OCI-LY1 (cell line): Measurements from ENCODE around the gene VWA3B.

Experiments
- H2AFZ ChIP-seq: fragments of 200-600 bp; sonication (generic), shearing (Covaris generic); 2 replicates; pipeline ENCODE4 v1.6.0; 2014; ENCODE audit warnings: antibody characterized with exemption, mild to moderate bottlenecking, low read length
- H3F3A ChIP-seq: fragments of 200-600 bp; sonication (generic), shearing (Covaris generic); 2 replicates; pipeline ENCODE4 v1.6.0; 2014; ENCODE audit warnings: mild to moderate bottlenecking, antibody characterized with exemption, low read length, moderate library complexity; ENCODE audit not compliant: insufficient read depth
- H3K27ac ChIP-seq: fragments of 200-600 bp; sonication (generic); 2 replicates; pipeline ENCODE4 v1.5.1; 2014; ENCODE audit warnings: low read length, mixed run types, mild to moderate bottlenecking, low read depth; ENCODE audit not compliant: poor library complexity, severe bottlenecking
- H3K27me3 ChIP-seq: fragments of 200-600 bp; sonication (generic); 2 replicates; pipeline ENCODE4 v1.6.0; 2014; ENCODE audit warnings: antibody characterized with exemption, mild to moderate bottlenecking, low read length, moderate library complexity; ENCODE audit not compliant: insufficient read depth
- H3K36me3 ChIP-seq: fragments of 200-600 bp; sonication (generic); 2 replicates; pipeline ENCODE4 v1.6.1; 2014; ENCODE audit warnings: mild to moderate bottlenecking, antibody characterized with exemption, low read length, moderate library complexity, mixed read lengths; ENCODE audit not compliant: insufficient read depth
- H3K4me1 ChIP-seq: fragments of 200-600 bp; sonication (generic); 2 replicates; pipeline ENCODE4 v1.5.1; 2014; ENCODE audit warnings: mild to moderate bottlenecking, low read length, moderate library complexity; ENCODE audit not compliant: insufficient read depth, severe bottlenecking
- H3K4me2 ChIP-seq: fragments of 200-600 bp; sonication (generic), shearing (Covaris generic); 2 replicates; pipeline ENCODE4 v1.6.1; 2014; ENCODE audit warnings: low read length
- H3K4me3 ChIP-seq: fragments of 200-600 bp; sonication (generic); 2 replicates; pipeline ENCODE4 v1.5.1; 2014; ENCODE audit warnings: low read length, low read depth, mild to moderate bottlenecking, mixed read lengths; ENCODE audit not compliant: poor library complexity, severe bottlenecking
- H3K79me2 ChIP-seq: fragments of 200-600 bp; shearing (Covaris generic); 2 replicates; pipeline ENCODE4 v1.6.1; 2016; ENCODE audit warnings: mixed run types, low read length, mixed read lengths; ENCODE audit not compliant: insufficient read depth
- H3K9ac ChIP-seq: fragments of 200-600 bp; sonication (generic), shearing (Covaris generic); 2 replicates; pipeline ENCODE4 v1.6.1; 2014; ENCODE audit warnings: mild to moderate bottlenecking, low read length, mixed read lengths
- H3K9me2 ChIP-seq: fragments of 200-600 bp; sonication (generic), shearing (Covaris generic); 2 replicates; pipeline ENCODE4 v1.6.1; 2014; ENCODE audit warnings: low read depth, mild to moderate bottlenecking, low read length, mixed read lengths
- H3K9me3 ChIP-seq: fragments of 200-600 bp; shearing (Covaris generic); 2 replicates; pipeline ENCODE4 v1.6.1; 2014; ENCODE audit warnings: low read length, mixed read lengths
- H4K20me1 ChIP-seq: fragments of 200-600 bp; sonication (generic), shearing (Covaris generic); 2 replicates; pipeline ENCODE4 v1.6.0; 2016; ENCODE audit warnings: mild to moderate bottlenecking, low read length; ENCODE audit not compliant: insufficient read depth
- EZH2 ChIP-seq: fragments of 200-600 bp; sonication (generic), shearing (Covaris generic); IDR thresholded peaks from 2 replicates; pipeline ENCODE4 v1.8.0; 2017; ENCODE audit warnings: borderline replicate concordance, mixed run types, mild to moderate bottlenecking, antibody characterized with exemption, low read length, moderate library complexity, mixed read lengths
- TF ChIP-seq, protein P1 (sequence below): fragments of 200-600 bp; sonication (generic), shearing (Covaris generic); IDR thresholded peaks from 2 replicates; pipeline ENCODE4 v1.5.1; 2017; ENCODE audit warnings: mild to moderate bottlenecking, antibody characterized with exemption, low read length, moderate library complexity, mixed read lengths

The VWA3B gene

GRCh38 chr2:98245491-98245890 is 158.5 kb downstream of the VWA3B start:
- no peak overlapping the region for H2AFZ ChIP-seq
- TF ChIP-seq EZH2, result no peak
- TF ChIP-seq, protein P1, sequence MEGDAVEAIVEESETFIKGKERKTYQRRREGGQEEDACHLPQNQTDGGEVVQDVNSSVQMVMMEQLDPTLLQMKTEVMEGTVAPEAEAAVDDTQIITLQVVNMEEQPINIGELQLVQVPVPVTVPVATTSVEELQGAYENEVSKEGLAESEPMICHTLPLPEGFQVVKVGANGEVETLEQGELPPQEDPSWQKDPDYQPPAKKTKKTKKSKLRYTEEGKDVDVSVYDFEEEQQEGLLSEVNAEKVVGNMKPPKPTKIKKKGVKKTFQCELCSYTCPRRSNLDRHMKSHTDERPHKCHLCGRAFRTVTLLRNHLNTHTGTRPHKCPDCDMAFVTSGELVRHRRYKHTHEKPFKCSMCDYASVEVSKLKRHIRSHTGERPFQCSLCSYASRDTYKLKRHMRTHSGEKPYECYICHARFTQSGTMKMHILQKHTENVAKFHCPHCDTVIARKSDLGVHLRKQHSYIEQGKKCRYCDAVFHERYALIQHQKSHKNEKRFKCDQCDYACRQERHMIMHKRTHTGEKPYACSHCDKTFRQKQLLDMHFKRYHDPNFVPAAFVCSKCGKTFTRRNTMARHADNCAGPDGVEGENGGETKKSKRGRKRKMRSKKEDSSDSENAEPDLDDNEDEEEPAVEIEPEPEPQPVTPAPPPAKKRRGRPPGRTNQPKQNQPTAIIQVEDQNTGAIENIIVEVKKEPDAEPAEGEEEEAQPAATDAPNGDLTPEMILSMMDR, result no peak
- no peak overlapping the region for H3K9ac ChIP-seq
- no peaks in the 10 kb centered on the region for H3K79me2 ChIP-seq
- H4K20me1 ChIP-seq, result no peaks in the 10 kb centered on the region
- H3K9me3 ChIP-seq, result 0 out of 2 replicates have a peak, but pooled peaks cover 2% of the 10 kb centered on the region
- H3K4me2 ChIP-seq, result no peak overlapping the region
- H3K9me2 ChIP-seq, result no peaks in the 10 kb centered on the region
- H3K4me3 ChIP-seq, result no peak overlapping the region
- H3K36me3 ChIP-seq, result no peaks in the 10 kb centered on the region
- no peaks in the 10 kb centered on the region for H3F3A ChIP-seq
- no peaks in the 10 kb centered on the region for H3K4me1 ChIP-seq
- H3K27me3 ChIP-seq, result no peaks in the 10 kb centered on the region
- H3K27ac ChIP-seq, result no peak overlapping the region

GRCh38 chr2:98247383-98247782 is 160.4 kb downstream of the VWA3B start:
- Histone ChIP-seq H3K4me2 (no peak overlapping the region), H3K4me3 (no peak overlapping the region), H2AFZ (no peak overlapping the region), H3K27me3 (no peaks in the 10 kb centered on the region), H3K36me3 (no peaks in the 10 kb centered on the region), H3K9ac (no peak overlapping the region), H3K4me1 (no peaks in the 10 kb centered on the region), H3K27ac (no peak overlapping the region), H3K9me3 (0 out of 2 replicates have a peak, but pooled peaks cover 2% of the 10 kb centered on the region), H4K20me1 (no peaks in the 10 kb centered on the region), H3F3A (no peaks in the 10 kb centered on the region), H3K79me2 (no peaks in the 10 kb centered on the region), H3K9me2 (no peaks in the 10 kb centered on the region)
- TF ChIP-seq, protein P1, result no peak
- TF ChIP-seq EZH2, result no peak

DNA sequence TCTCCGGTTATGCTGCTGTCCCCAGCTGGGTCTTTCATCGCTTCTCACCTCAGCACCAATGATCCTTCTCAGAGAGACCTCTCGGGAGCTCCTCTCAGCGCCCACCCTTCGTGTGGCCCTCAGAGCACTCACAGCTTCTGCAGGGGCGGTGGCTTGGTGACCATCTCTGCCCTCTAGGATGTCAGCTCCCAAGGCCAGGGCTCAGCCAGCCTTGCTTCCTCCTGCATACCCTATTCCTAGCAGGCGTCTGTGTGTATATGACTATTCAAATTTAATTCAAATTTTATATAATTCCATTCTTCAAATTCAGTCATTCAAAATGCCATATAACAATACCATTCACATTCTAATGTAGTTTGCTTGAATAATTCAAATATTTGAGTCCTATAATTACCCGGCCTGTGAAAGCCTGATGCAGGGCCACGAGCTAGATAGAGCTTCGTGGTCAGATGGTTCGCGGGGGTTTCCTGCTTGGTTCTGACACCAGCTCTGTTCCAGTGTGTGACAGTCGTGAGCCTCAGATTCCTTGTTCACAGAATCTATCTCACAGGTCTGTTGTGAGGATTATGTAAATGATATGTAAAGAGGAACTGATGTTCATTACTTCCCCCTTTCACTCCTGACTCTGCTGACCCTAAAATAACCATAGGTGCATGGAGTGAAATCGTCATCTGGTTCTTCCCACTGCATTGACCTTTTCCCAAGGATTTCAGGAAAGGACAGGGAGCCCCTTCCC is 165.2 kb downstream of the VWA3B start:
- Histone ChIP-seq H3F3A (no peaks in the 10 kb centered on the region), H3K79me2 (no peaks in the 10 kb centered on the region), H3K4me3 (no peak overlapping the region), H3K9ac (no peak overlapping the region), H3K4me1 (no peaks in the 10 kb centered on the region), H3K27ac (no peak overlapping the region), H3K9me3 (0 out of 2 replicates have a peak, but pooled peaks cover 1% of the 10 kb centered on the region), H2AFZ (no peak overlapping the region), H3K36me3 (no peaks in the 10 kb centered on the region), H3K9me2 (no peaks in the 10 kb centered on the region), H3K4me2 (no peak overlapping the region), H3K27me3 (no peaks in the 10 kb centered on the region), H4K20me1 (no peaks in the 10 kb centered on the region)
- TF ChIP-seq EZH2, result no peak
- TF ChIP-seq, protein P1, result no peak
